Pulmonary artery endothelial cell (primary cell): ENCODE data around the gene XXYLT1. TPM values are rescaled to one million over a fixed set of nuclear protein-coding genes. Genes with fewer than 3 reads are reported as not detected.
A peak's percentile ranks its signal among the peaks of the same experiment; 100 is the strongest.
"Not testable (repeated sequence)": the region's sequence is repeated elsewhere in the genome, so short reads cannot be mapped to it uniquely, and the experiment has no call there.

Experiments used
- DNase-seq: peaks from one replicate; pipeline ENCODE4 v3.0.0-alpha.2; 2011; ENCODE audit warnings: low read depth, low spot score
- total RNA-seq: library from RNA; depleted of rRNA; stranded (reverse); fragments of >200 nt; gene quantifications from 2 replicates; pipeline ENCODE4 v1.2.3, GENCODE V29; 2014

XXYLT1 gene
- total RNA-seq, 1 donor from 2014 or later: 42.1 TPM

GRCh38 chr3:195068084-195069080 lies 202.6 kb downstream of the XXYLT1 start:
- no peak for DNase-seq

- no peak for DNase-seq
These were observed 204.5 kb downstream of the XXYLT1 start for GRCh38 chr3:195066441-195066841.

GRCh38 chr3:195065864-195066185 lies 205.1 kb downstream of the XXYLT1 start:
- no peak for DNase-seq

GRCh38 chr3:195065142-195065863 lies 205.7 kb downstream of the XXYLT1 start:
- DNase-seq: no peak

GRCh38 chr3:195064300-195064931 lies 206.5 kb downstream of the XXYLT1 start:
- no peak for DNase-seq

- DNase-seq: no peak
These were observed 207.3 kb downstream of the XXYLT1 start for GRCh38 chr3:195063581-195064193.

- no peak for DNase-seq
These were observed 208.0 kb downstream of the XXYLT1 start for GRCh38 chr3:195062866-195063540.

- no peak for DNase-seq
These were observed 209.0 kb downstream of the XXYLT1 start for GRCh38 chr3:195061756-195062655.

GRCh38 chr3:195060531-195061291 lies 210.2 kb downstream of the XXYLT1 start:
- no peak for DNase-seq

GRCh38 chr3:195060217-195060481 lies 210.8 kb downstream of the XXYLT1 start:
- no peak for DNase-seq

GRCh38 chr3:195059471-195060216 lies 211.3 kb downstream of the XXYLT1 start:
- DNase-seq: no peak

GRCh38 chr3:195059006-195059350 lies 212.0 kb downstream of the XXYLT1 start:
- DNase-seq: peak; percentile 73

- no peak for DNase-seq
These were observed 212.5 kb downstream of the XXYLT1 start for GRCh38 chr3:195058336-195059005.

- no peak for DNase-seq
These were observed 213.2 kb downstream of the XXYLT1 start for GRCh38 chr3:195057716-195058115.

GRCh38 chr3:195056506-195056905 lies 214.5 kb downstream of the XXYLT1 start:
- DNase-seq: no peak

- DNase-seq: no peak
These were observed 216.6 kb downstream of the XXYLT1 start for GRCh38 chr3:195054311-195054710.

GRCh38 chr3:195052939-195053338 lies 218.0 kb downstream of the XXYLT1 start:
- DNase-seq: no peak

GRCh38 chr3:195050296-195050695 lies 220.7 kb downstream of the XXYLT1 start:
- not testable (repeated sequence) for DNase-seq
